Activated CD8-positive, alpha-beta memory T cell treated with anti-CD3 and anti-CD28 coated beads, Interleukin-2, amount 10 ng/mL, durations not matched to agents 7 days and 5 days (primary cell): Measurements from ENCODE around the gene ABTB1. TPM values are rescaled to one million over a fixed set of nuclear protein-coding genes. Genes with fewer than 3 reads are reported as not detected.

Experiments
- ATAC-seq: fragments of 150-1000 bp; cut with Tn5 transposase; one replicate; pipeline ENCODE4 v1.10.0; 2021; ENCODE audit warnings: moderate library complexity
- CTCF ChIA-PET: fragments of 350-600 bp; sonication (Branson Sonifier 250); formaldehyde crosslinking; loops from one replicate; lab custom pipeline; 2021; ENCODE audit warnings: antibody characterized with exemption; lab: Charles Lee
- DNase-seq: peaks from one replicate; pipeline ENCODE4 v3.0.0-alpha.2; 2020
- H3K27ac Mint-ChIP-seq: one replicate; pipeline ENCODE4 v1.8.0; 2021; ENCODE audit warnings: mild to moderate bottlenecking, mixed read lengths
- H3K27me3 Mint-ChIP-seq: one replicate; pipeline ENCODE4 v1.8.0; 2021; ENCODE audit warnings: mixed read lengths
- H3K36me3 Mint-ChIP-seq: one replicate; pipeline ENCODE4 v1.8.0; 2021; ENCODE audit warnings: mild to moderate bottlenecking, mixed read lengths
- H3K4me1 Mint-ChIP-seq: one replicate; pipeline ENCODE4 v1.8.0; 2021; ENCODE audit warnings: mixed read lengths
- H3K4me3 Mint-ChIP-seq: one replicate; pipeline ENCODE4 v1.8.0; 2021; ENCODE audit warnings: mild to moderate bottlenecking, moderate library complexity, mixed read lengths
- H3K9me3 Mint-ChIP-seq: one replicate; pipeline ENCODE4 v1.8.0; 2022; ENCODE audit warnings: low read depth, mixed read lengths
- total RNA-seq, 2 experiments: library from RNA; stranded (reverse); gene quantifications; one replicate each; pipeline ENCODE4 v1.2.3, GENCODE V29; 2021

ABTB1 gene
- total RNA-seq, 2 experiments from 2014 or later = 16.0 to 19.4 TPM

DNA sequence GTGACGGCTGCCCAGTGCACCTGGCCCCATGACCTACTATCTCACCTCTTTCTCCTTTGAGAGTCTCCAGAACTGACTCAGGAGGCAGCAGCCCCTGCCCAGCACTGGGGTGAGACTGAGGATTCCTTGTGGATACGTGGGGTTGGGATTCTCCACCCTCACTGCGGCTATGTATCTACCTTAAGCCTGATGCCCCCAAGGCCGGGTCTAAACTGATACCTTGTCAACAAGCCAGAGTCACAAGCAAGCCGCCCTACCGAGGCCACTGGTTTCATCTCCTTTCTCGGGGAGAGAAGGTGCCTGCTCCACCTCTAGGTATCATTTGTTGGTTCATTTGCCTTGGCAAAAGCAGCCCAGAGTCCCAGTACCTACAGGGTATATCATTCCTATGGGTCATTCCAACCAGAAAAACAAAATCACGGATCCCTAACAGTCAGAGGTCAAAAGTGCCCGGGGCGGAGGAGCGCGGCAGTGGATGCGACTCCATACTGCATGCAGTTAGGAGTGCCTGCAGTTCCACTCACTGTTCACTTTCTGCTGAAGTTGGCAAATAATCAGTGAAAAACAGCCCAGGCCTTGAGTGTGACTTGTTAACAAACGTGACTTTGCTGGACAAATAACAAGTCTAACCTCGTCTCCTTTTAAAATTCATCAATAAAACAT, 47.5 kb downstream of the ABTB1 start:
- no peak overlapping the region for H3K4me3 Mint-ChIP-seq
- CTCF ChIA-PET = no interaction called here
- ATAC-seq = no peak
- DNase-seq = no peak
- peaks cover 1% of the 10 kb centered on the region for H3K27me3 Mint-ChIP-seq
- no peak overlapping the region for H3K27ac Mint-ChIP-seq
- H3K9me3 Mint-ChIP-seq = no peaks in the 10 kb centered on the region
- H3K36me3 Mint-ChIP-seq = no peaks in the 10 kb centered on the region
- H3K4me1 Mint-ChIP-seq = no peaks in the 10 kb centered on the region

DNA sequence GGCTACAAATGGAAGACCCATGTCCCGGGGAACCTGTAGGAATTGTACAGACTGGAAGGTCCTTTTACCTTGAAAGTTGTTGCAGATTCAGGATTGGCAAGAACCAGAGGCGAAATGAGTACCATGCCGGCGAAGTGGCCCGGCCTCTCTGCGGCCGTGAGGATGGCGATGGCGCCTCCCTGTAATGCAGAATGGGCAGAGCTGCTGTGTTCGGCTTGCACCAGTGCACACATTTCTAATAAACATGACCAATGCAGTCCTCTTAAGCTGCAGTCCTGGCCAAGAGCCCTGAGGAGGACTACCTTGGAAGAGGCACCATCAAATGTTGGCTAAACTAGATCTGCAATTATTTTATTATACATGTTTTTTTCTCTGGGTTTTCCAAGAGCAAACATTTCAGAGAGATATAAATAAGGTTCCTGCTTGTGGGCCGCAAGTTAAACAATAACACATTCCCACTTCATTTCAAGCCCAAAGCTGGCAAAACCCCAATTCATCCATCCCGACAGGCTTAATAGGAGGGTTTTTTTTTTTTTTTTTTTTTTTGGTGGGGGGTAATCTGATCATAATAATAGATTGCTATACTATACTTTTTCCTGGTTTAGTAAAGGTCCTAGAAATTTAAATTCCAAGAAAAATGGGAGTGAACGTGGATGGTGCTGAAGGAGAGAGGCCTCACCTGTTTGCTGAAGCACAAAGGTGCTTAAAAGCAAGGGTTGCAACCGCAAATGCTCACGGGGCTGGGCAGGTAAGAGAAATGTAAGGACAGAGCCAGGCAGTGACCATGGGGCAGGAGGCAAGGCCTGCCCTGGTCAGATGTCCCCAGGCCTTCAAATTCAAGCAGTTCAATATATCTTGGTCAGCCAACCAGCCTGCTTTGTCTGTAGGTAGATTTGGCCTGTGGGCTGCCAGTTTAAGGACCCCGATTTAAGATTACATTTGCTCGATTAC, 48.5 kb downstream of the ABTB1 start:
- no peaks in the 10 kb centered on the region for H3K9me3 Mint-ChIP-seq
- H3K4me3 Mint-ChIP-seq = no peak overlapping the region
- CTCF ChIA-PET = no interaction called here
- H3K27ac Mint-ChIP-seq = no peak overlapping the region
- no peaks in the 10 kb centered on the region for H3K36me3 Mint-ChIP-seq
- peaks cover 2% of the 10 kb centered on the region for H3K27me3 Mint-ChIP-seq
- no peak for ATAC-seq
- DNase-seq = no peak
- H3K4me1 Mint-ChIP-seq = no peaks in the 10 kb centered on the region

GRCh38 chr3:127722091-127722784, 49.5 kb downstream of the ABTB1 start:
- DNase-seq (no peak), ATAC-seq (no peak)
- H3K27ac Mint-ChIP-seq = no peak overlapping the region
- no peaks in the 10 kb centered on the region for H3K9me3 Mint-ChIP-seq
- CTCF ChIA-PET = no interaction called here
- no peaks in the 10 kb centered on the region for H3K36me3 Mint-ChIP-seq
- no peak overlapping the region for H3K4me3 Mint-ChIP-seq
- H3K4me1 Mint-ChIP-seq = no peaks in the 10 kb centered on the region
- H3K27me3 Mint-ChIP-seq = peaks cover 2% of the 10 kb centered on the region

DNA sequence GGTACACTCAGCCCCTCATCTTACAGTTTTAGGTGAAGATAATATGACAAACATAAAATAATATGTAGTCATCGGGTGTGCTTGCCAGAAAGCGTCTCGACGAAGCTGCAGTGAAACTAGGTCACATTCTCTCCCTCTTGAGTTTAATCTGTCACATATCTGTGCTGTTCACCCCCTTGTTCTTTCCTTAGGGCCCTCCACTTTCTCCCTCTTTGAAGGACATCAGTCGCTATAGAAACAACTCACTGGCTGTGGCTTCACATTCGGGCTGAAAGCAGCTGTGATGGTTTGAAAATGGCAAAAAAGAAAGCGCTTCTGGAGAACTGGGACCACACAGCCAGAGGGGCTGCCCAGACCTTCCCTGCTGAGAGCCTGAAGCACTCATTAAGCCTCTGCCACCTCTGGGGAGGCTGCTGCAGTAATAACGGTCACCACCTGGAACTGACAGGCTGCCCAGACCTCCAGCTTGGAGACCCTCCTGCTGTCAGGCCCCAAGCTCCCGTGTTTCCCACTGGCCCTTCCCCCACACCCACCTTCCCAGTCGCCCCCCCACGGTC, 50.3 kb downstream of the ABTB1 start:
- H3K4me3 Mint-ChIP-seq = no peak overlapping the region
- CTCF ChIA-PET = no interaction called here

GRCh38 chr3:127726894-127727293, 54.1 kb downstream of the ABTB1 start:
- ATAC-seq (no peak), DNase-seq (no peak)
- H3K36me3 Mint-ChIP-seq = no peaks in the 10 kb centered on the region
- H3K9me3 Mint-ChIP-seq = no peaks in the 10 kb centered on the region
- no peaks in the 10 kb centered on the region for H3K4me1 Mint-ChIP-seq
- H3K27ac Mint-ChIP-seq = no peak overlapping the region
- H3K4me3 Mint-ChIP-seq = no peak overlapping the region
- CTCF ChIA-PET = no interaction called here
- peaks cover 4% of the 10 kb centered on the region for H3K27me3 Mint-ChIP-seq

More for the DNA sequence above, 50.3 kb downstream of the ABTB1 start:
- Mint-ChIP-seq H3K4me1 (no peaks in the 10 kb centered on the region), H3K27me3 (peaks cover 2% of the 10 kb centered on the region), H3K27ac (no peak overlapping the region), H3K36me3 (no peaks in the 10 kb centered on the region), H3K9me3 (no peaks in the 10 kb centered on the region)
- DNase-seq = no peak
- no peak for ATAC-seq

GRCh38 chr3:127728417-127729015, 55.8 kb downstream of the ABTB1 start:
- no peaks in the 10 kb centered on the region for H3K4me1 Mint-ChIP-seq
- DNase-seq = no peak
- no peak overlapping the region for H3K27ac Mint-ChIP-seq
- no peaks in the 10 kb centered on the region for H3K9me3 Mint-ChIP-seq
- H3K36me3 Mint-ChIP-seq = no peaks in the 10 kb centered on the region
- peaks cover 4% of the 10 kb centered on the region for H3K27me3 Mint-ChIP-seq
- no peak overlapping the region for H3K4me3 Mint-ChIP-seq
- ATAC-seq = no peak
- CTCF ChIA-PET = no interaction called here

- DNase-seq (no peak), ATAC-seq (no peak)
- Mint-ChIP-seq H3K4me1 (peaks cover under 1% of the 10 kb centered on the region), H3K36me3 (no peaks in the 10 kb centered on the region), H3K27me3 (peaks cover 7% of the 10 kb centered on the region), H3K9me3 (no peaks in the 10 kb centered on the region), H3K4me3 (no peak overlapping the region), H3K27ac (no peak overlapping the region)
- CTCF ChIA-PET = no interaction called here
These were observed 56.9 kb downstream of the ABTB1 start for GRCh38 chr3:127729556-127730056.

- Mint-ChIP-seq H3K27ac (no peak overlapping the region), H3K4me3 (no peak overlapping the region), H3K36me3 (no peaks in the 10 kb centered on the region), H3K4me1 (peaks cover 4% of the 10 kb centered on the region), H3K9me3 (no peaks in the 10 kb centered on the region), H3K27me3 (peaks cover 10% of the 10 kb centered on the region)
- CTCF ChIA-PET = no interaction called here
- no peak for DNase-seq
- no peak for ATAC-seq
These were observed 57.4 kb downstream of the ABTB1 start for GRCh38 chr3:127730171-127730570.

Other genes starting within 250 kb of the ABTB1 start
- 10 to 100 TPM; 32.8 to 34.5 TPM for gene TPRA1, start 82.2 kb upstream of the ABTB1 start, total RNA-seq
- gene MCM2, start 74.5 kb upstream of the ABTB1 start, total RNA-seq = 100 to 1,000 TPM; 183 to 227 TPM
- 1 to 10 TPM; 1.4 to 2.2 TPM for gene PODXL2, start 43.8 kb upstream of the ABTB1 start, total RNA-seq
- 1 to 10 TPM; 3.4 to 5.0 TPM for gene MGLL, start 149.6 kb downstream of the ABTB1 start, total RNA-seq
- not detected for gene KBTBD12, start 242.3 kb downstream of the ABTB1 start, total RNA-seq